ENCODE results near the gene CA9. TPM values are rescaled to one million over a fixed set of nuclear protein-coding genes. Genes with fewer than 3 reads are reported as not detected.
A peak's percentile ranks its signal among the peaks of the same experiment; 100 is the strongest.
"Not testable (repeated sequence)": the region's sequence is repeated elsewhere in the genome, so short reads cannot be mapped to it uniquely, and the experiment has no call there.

CA9 gene
- total RNA-seq, 4 donors from 2014 or later, result not detected

- DNase-seq, result no peak
- no peaks in the 10 kb centered on the region for H3K27me3 ChIP-seq
- peak overlapping the region in 3 of 4 donors; percentile 28 to 53 (median 33) for H3K27ac ChIP-seq
- intact Hi-C loops (cut with DNase I; ENCODE audit: low total_unique reads) (no loop called here), in situ Hi-C loops (cut with MboI; ENCODE audit: low pct_ligation_motif_present in 1 of 4, low pct_unique_long_range_greater_than_20kb in 1 of 4, low sequenced_read_pairs in 3 of 4) (no loop called here)
- no peaks in the 10 kb centered on the region for H3K36me3 ChIP-seq
- H3K4me3 ChIP-seq, result no peak overlapping the region
- peaks cover 0 to 19% (median 0%) of the 10 kb centered on the region in 4 donors for H3K4me1 ChIP-seq
- no peaks in the 10 kb centered on the region for H3K9me3 ChIP-seq
- no peak for TF ChIP-seq POLR2A (IDR thresholded peaks at IDR 0.05)
- TF ChIP-seq EP300 (IDR thresholded peaks at IDR 0.05; ENCODE audit: low read depth), result no peak
- no peak for TF ChIP-seq CTCF (IDR thresholded peaks at IDR 0.05)
- no peak for TF ChIP-seq POLR2AphosphoS5 (IDR thresholded peaks at IDR 0.05)
Observed at GRCh38 chr9:35635730-35636129, 38.0 kb upstream of the CA9 start.

GRCh38 chr9:35636135-35636876, 37.4 kb upstream of the CA9 start:
- in situ Hi-C loops (cut with MboI; ENCODE audit: low pct_ligation_motif_present in 1 of 4, low pct_unique_long_range_greater_than_20kb in 1 of 4, low sequenced_read_pairs in 3 of 4), result no loop called here
- H3K27ac ChIP-seq, result peak overlapping the region; percentile 28 to 53 (median 38)

DNA sequence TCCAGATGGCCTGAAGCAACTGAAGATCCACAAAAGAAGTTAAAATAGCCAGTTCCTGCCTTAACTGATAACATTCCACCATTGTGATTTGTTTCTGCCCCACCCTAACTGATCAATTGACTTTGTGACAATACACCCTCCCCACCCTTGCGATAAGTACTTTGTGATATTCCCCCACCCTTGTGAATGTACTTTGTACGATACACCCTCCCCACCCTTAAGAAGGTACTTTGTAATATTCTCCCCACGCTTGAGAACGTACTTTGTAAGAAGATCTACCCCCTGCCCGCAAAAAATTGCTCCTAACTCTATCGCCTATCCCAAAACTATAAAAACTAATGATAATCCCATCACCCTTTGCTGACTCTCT, 36.9 kb upstream of the CA9 start:
- peaks cover 0 to 19% (median 0%) of the 10 kb centered on the region in 4 donors for H3K4me1 ChIP-seq
- H3K27ac ChIP-seq, result peak overlapping the region in 2 of 4 donors; percentile 17 to 43
- WGBS, 2 donors (ENCODE audit: low coverage in 1 of 2), result 96 to 97% methylated on average over 6 of the region's 6 CpGs
- DNase-seq; H3K27me3 ChIP-seq; in situ Hi-C loops (cut with MboI; ENCODE audit: low pct_ligation_motif_present in 1 of 4, low pct_unique_long_range_greater_than_20kb in 1 of 4, low sequenced_read_pairs in 3 of 4); H3K4me3 ChIP-seq; H3K9me3 ChIP-seq; H3K36me3 ChIP-seq; intact Hi-C loops (cut with DNase I; ENCODE audit: low total_unique reads): not testable (repeated sequence)

More at GRCh38 chr9:35636135-35636876, 37.4 kb upstream of the CA9 start:
- DNase-seq, result no peak
- Histone ChIP-seq H3K4me3 (no peak overlapping the region), H3K9me3 (no peaks in the 10 kb centered on the region), H3K4me1 (peaks cover 0 to 19% (median 0%) of the 10 kb centered on the region in 4 donors), H3K36me3 (no peaks in the 10 kb centered on the region), H3K27me3 (no peaks in the 10 kb centered on the region)
- intact Hi-C loops (cut with DNase I; ENCODE audit: low total_unique reads), result no loop called here
- no peak for TF ChIP-seq POLR2A (IDR thresholded peaks at IDR 0.05)
- no peak for TF ChIP-seq POLR2AphosphoS5 (IDR thresholded peaks at IDR 0.05)
- no peak for TF ChIP-seq EP300 (IDR thresholded peaks at IDR 0.05; ENCODE audit: low read depth)
- TF ChIP-seq CTCF (IDR thresholded peaks at IDR 0.05), result no peak
- 67% methylated on average over 8 to 9 of the region's 9 CpGs for WGBS, 2 donors (ENCODE audit: low coverage in 1 of 2)

DNA sequence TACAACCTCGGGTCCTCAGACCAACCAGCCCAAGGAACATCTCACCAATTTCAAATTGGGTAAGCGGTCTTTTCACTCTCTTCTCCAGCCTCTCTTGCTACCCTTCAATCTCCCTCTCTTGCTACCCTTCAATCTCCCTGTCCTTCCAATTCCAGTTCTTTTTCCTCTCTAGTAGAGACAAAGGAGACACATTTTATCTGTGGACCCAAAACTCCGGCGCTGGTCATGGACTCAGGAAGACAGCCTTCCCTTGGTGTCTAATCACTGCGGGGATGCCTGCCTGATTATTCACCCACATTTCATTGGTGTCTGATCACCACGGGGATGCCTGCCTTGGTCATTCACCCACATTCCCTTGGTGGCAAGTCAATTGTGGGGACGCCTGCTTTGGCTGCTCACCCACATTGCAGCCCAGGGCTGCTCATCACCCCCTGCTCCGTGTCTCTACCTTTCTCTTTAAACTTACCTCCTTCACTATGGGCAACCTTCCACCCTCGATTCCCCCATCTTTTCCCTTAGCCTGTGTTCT, 36.2 kb upstream of the CA9 start:
- H3K27ac ChIP-seq; intact Hi-C loops (cut with DNase I; ENCODE audit: low total_unique reads); H3K9me3 ChIP-seq; H3K4me3 ChIP-seq; H3K27me3 ChIP-seq; DNase-seq; in situ Hi-C loops (cut with MboI; ENCODE audit: low pct_ligation_motif_present in 1 of 4, low pct_unique_long_range_greater_than_20kb in 1 of 4, low sequenced_read_pairs in 3 of 4); H3K36me3 ChIP-seq: not testable (repeated sequence)
- peaks cover 0 to 19% (median 0%) of the 10 kb centered on the region in 4 donors for H3K4me1 ChIP-seq
- WGBS, 2 donors (ENCODE audit: low coverage in 1 of 2), result 95 to 100% methylated on average over 3 to 9 of the region's 9 CpGs

GRCh38 chr9:35638751-35639150, 35.0 kb upstream of the CA9 start:
- H3K27me3 ChIP-seq; DNase-seq; in situ Hi-C loops (cut with MboI; ENCODE audit: low pct_ligation_motif_present in 1 of 4, low pct_unique_long_range_greater_than_20kb in 1 of 4, low sequenced_read_pairs in 3 of 4); H3K36me3 ChIP-seq; H3K4me3 ChIP-seq; H3K27ac ChIP-seq; intact Hi-C loops (cut with DNase I; ENCODE audit: low total_unique reads); H3K9me3 ChIP-seq: not testable (repeated sequence)
- WGBS, 2 donors (ENCODE audit: low coverage in 1 of 2), result 69 to 83% methylated on average over 6 to 7 of the region's 8 CpGs
- peaks cover 0 to 19% (median 0%) of the 10 kb centered on the region in 4 donors for H3K4me1 ChIP-seq

GRCh38 chr9:35639225-35639624, 34.5 kb upstream of the CA9 start:
- H3K27ac ChIP-seq; H3K36me3 ChIP-seq; intact Hi-C loops (cut with DNase I; ENCODE audit: low total_unique reads); H3K4me3 ChIP-seq; H3K9me3 ChIP-seq; in situ Hi-C loops (cut with MboI; ENCODE audit: low pct_ligation_motif_present in 1 of 4, low pct_unique_long_range_greater_than_20kb in 1 of 4, low sequenced_read_pairs in 3 of 4); DNase-seq; H3K27me3 ChIP-seq: not testable (repeated sequence)
- H3K4me1 ChIP-seq, result peaks cover 0 to 19% (median 0%) of the 10 kb centered on the region in 4 donors
- WGBS, 2 donors (ENCODE audit: low coverage in 1 of 2), result 50 to 69% methylated on average over 1 of the region's 1 CpG

Measured in transverse colon (tissue), 4 donors.